Endothelial cell of umbilical vein (primary cell): ENCODE results near the gene CACNA2D1. TPM values are rescaled to one million over a fixed set of nuclear protein-coding genes. Genes with fewer than 3 reads are reported as not detected.

Experiments
- BruUV-seq: library from RNA; stranded (reverse); fragments of 400-500 nt; replicated peaks from 2 replicates; lab custom pipeline; 2021; lab: Mats Ljungman, UMichigan
- CTCF ChIA-PET: fragments of 300-600, 350-600 bp; sonication (Branson Sonifier 250); formaldehyde crosslinking; loops from one replicate; lab custom pipeline; 2021; ENCODE audit warnings: antibody characterized with exemption, inconsistent platforms; lab: Charles Lee
- POLR2A ChIA-PET: fragments of 300-600, 350-600 bp; sonication (Branson Sonifier 250); formaldehyde crosslinking; loops from one replicate; lab custom pipeline; 2021; ENCODE audit warnings: antibody characterized with exemption, inconsistent platforms; lab: Charles Lee
- DNase-seq: peaks from one replicate; pipeline ENCODE4 v3.0.0-alpha.2; 2011; ENCODE audit warnings: low read depth, low spot score
- FAIRE-seq: peaks from 2 replicates; lab custom pipeline; 2011; peaks lifted over from hg19 to GRCh38; lab: Jason Lieb, UNC
- H2AFZ ChIP-seq: 2 replicates; pipeline ENCODE4 v1.6.0; 2012; ENCODE audit warnings: low read depth, low read length, control low read depth, inconsistent platforms
- H3K27ac ChIP-seq: 2 replicates; pipeline ENCODE4 v1.5.1; 2011; ENCODE audit warnings: low read depth, mild to moderate bottlenecking, control low read depth, low read length, moderate library complexity; ENCODE audit not compliant: insufficient read depth
- H3K27me3 ChIP-seq, 2 experiments: 2 replicates each; pipeline versions ENCODE4 v1.6.0 to v1.6.1; 2011; ENCODE audit warnings: low read length in 2 of 2, mixed read lengths in 1 of 2; ENCODE audit not compliant: control insufficient read depth in 2 of 2, insufficient read depth in 2 of 2
- H3K36me3 ChIP-seq, 2 experiments: 2 replicates in 1 of 2; 3 replicates in 1 of 2; pipeline ENCODE4 v1.5.1; 2011; ENCODE audit warnings: low read length in 2 of 2, mild to moderate bottlenecking in 1 of 2, moderate library complexity in 1 of 2; ENCODE audit not compliant: control insufficient read depth in 2 of 2, insufficient read depth in 2 of 2; ENCODE audit errors: extremely low read depth in 1 of 2
- H3K4me1 ChIP-seq: 3 replicates; pipeline ENCODE4 v1.5.1; 2011; ENCODE audit warnings: mild to moderate bottlenecking, low read length; ENCODE audit not compliant: control insufficient read depth, insufficient read depth; ENCODE audit errors: extremely low read depth
- H3K4me2 ChIP-seq: 2 replicates; pipeline ENCODE4 v1.6.1; 2011; ENCODE audit warnings: low read length, control low read depth, mixed read lengths; ENCODE audit not compliant: insufficient read depth
- H3K4me3 ChIP-seq, 3 experiments: fragments of 200-600 bp in 1 of 3; sonication (generic), shearing (Covaris generic) in 1 of 3; replicated peaks in 1 of 3; 2 replicates each; pipeline ENCODE4 v1.5.1; 2011 to 2016; ENCODE audit warnings: control low read depth in 3 of 3, low read length in 3 of 3, mild to moderate bottlenecking in 2 of 3, inconsistent platforms in 1 of 3, low read depth in 1 of 3, moderate library complexity in 1 of 3; ENCODE audit not compliant: insufficient read depth in 1 of 3
- H3K79me2 ChIP-seq: 2 replicates; pipeline ENCODE4 v1.6.0; 2012; ENCODE audit warnings: low read length, inconsistent platforms; ENCODE audit not compliant: control insufficient read depth, insufficient read depth
- H3K9ac ChIP-seq: replicated peaks from 2 replicates; pipeline ENCODE3; 2011; ENCODE audit warnings: low read length, control low read depth; ENCODE audit not compliant: insufficient read depth; ENCODE audit errors: extremely low read depth
- H3K9me1 ChIP-seq: replicated peaks from 3 replicates; pipeline ENCODE4 v1.6.0; 2011; ENCODE audit warnings: mild to moderate bottlenecking, low read length; ENCODE audit not compliant: control insufficient read depth, insufficient read depth; ENCODE audit errors: extremely low read depth
- H3K9me3 ChIP-seq: replicated peaks from 2 replicates; pipeline ENCODE4 v1.5.1; 2012; ENCODE audit warnings: low read length, inconsistent platforms; ENCODE audit not compliant: control insufficient read depth, insufficient read depth
- H4K20me1 ChIP-seq: replicated peaks from 2 replicates; pipeline ENCODE3; 2011; ENCODE audit warnings: mild to moderate bottlenecking, low read length; ENCODE audit not compliant: control insufficient read depth, insufficient read depth; ENCODE audit errors: extremely low read depth
- EZH2 ChIP-seq: IDR thresholded peaks from 2 replicates; pipeline ENCODE4 v1.6.1; 2012; ENCODE audit warnings: borderline replicate concordance, low read depth, mild to moderate bottlenecking, moderate library complexity, low read length, inconsistent platforms; ENCODE audit not compliant: severe bottlenecking
- FOS ChIP-seq: IDR thresholded peaks from 2 replicates; pipeline ENCODE4 v1.6.1; 2011; ENCODE audit warnings: mild to moderate bottlenecking, low read length, moderate library complexity, borderline replicate concordance; ENCODE audit not compliant: insufficient read depth
- GATA2 ChIP-seq: IDR thresholded peaks from 2 replicates; pipeline ENCODE4 v1.7.0; 2011; ENCODE audit warnings: low read depth, mild to moderate bottlenecking, moderate library complexity, mixed read lengths, low read length; ENCODE audit not compliant: insufficient read length, insufficient read depth
- JUN ChIP-seq: IDR thresholded peaks from 2 replicates; pipeline ENCODE4 v1.6.1; 2011; ENCODE audit warnings: borderline replicate concordance, low read depth; ENCODE audit not compliant: insufficient read length, insufficient read depth
- MYC ChIP-seq: IDR thresholded peaks from one replicate; pipeline ENCODE4 v1.6.1; 2011; ENCODE audit warnings: mild to moderate bottlenecking, low read depth, low read length
- POLR2A ChIP-seq: IDR thresholded peaks from 2 replicates; pipeline ENCODE4 v1.6.1; 2012; ENCODE audit warnings: low read depth, mild to moderate bottlenecking, control low read depth, low read length
- POLR2AphosphoS5 ChIP-seq: IDR thresholded peaks from 2 replicates; pipeline ENCODE4 v1.6.1; 2012; ENCODE audit warnings: low read depth, mild to moderate bottlenecking, control low read depth, low read length, moderate library complexity; ENCODE audit not compliant: insufficient read depth
- dilution Hi-C: fragments of 300-500 bp; cut with MboI; formaldehyde crosslinking; loops from one replicate; pipeline ENCODE4 v1.15.0; 2019; ENCODE audit warnings: low sequenced_read_pairs; ENCODE audit not compliant: extremely low pct_ligation_motif_present
- intact Hi-C: fragments of 100-400 bp; cut with micrococcal nuclease; formaldehyde crosslinking; loops from one replicate; pipeline ENCODE4 v1.10.0; 2022
- polyA plus RNA-seq, 4 experiments: library from polyadenylated mRNA; depleted of rRNA in 3 of 4; stranded (reverse) in 3 of 4; unstranded in 1 of 4; fragments of >200 nt; gene quantifications; 2 replicates each; pipeline versions ENCODE4 v1.2.1 to v1.2.3, GENCODE V29; 2011 to 2012; ENCODE audit warnings: missing spikeins in 1 of 4
- total RNA-seq: library from RNA; stranded (reverse); gene quantifications from 2 replicates; pipeline ENCODE4 v1.2.3, GENCODE V29; 2021
- TF ChIP-seq, protein P1 (sequence below): IDR thresholded peaks from 2 replicates; pipeline ENCODE4 v1.6.1; 2011; ENCODE audit not compliant: insufficient read depth, insufficient read length
- TF ChIP-seq, protein P2 (sequence below), 2 donors: IDR thresholded peaks; 1 replicate in 1 of 2; 2 replicates in 1 of 2; pipeline ENCODE4 v1.5.1; 2011; ENCODE audit warnings: low read length in 2 of 2, mild to moderate bottlenecking in 2 of 2, moderate library complexity in 2 of 2, control low read depth in 1 of 2, inconsistent platforms in 1 of 2, low read depth in 1 of 2; ENCODE audit not compliant: insufficient read depth in 1 of 2; ENCODE audit errors: extremely low read depth in 1 of 2

Gene CACNA2D1
- total and polyA plus RNA-seq, 2 donors (not counting 3 experiments of a cell fraction or from before 2014, with no cell fraction given), result 4.1 to 38.6 TPM

GRCh38 chr7:82146491-82146890 lies 297.1 kb downstream of the CACNA2D1 start:
- Histone ChIP-seq H3K4me3 (no peak overlapping the region), H3K36me3 (no peaks in the 10 kb centered on the region), H3K9me1 (no peaks in the 10 kb centered on the region), H3K27me3 (no peaks in the 10 kb centered on the region), H3K4me2 (no peak overlapping the region), H3K4me1 (no peaks in the 10 kb centered on the region), H3K27ac (no peak overlapping the region), H3K79me2 (no peaks in the 10 kb centered on the region), H3K9me3 (no peaks in the 10 kb centered on the region), H4K20me1 (no peaks in the 10 kb centered on the region), H2AFZ (no peak overlapping the region), H3K9ac (no peak overlapping the region)
- DNase-seq (no peak), FAIRE-seq (no peak)
- ChIA-PET CTCF (interaction anchor here (0.9 to 1.2 kb wide), 3 partner anchors 19 to 336 kb away, joined by 3 to 4 read pairs (median 4); no protein-coding TSS in a partner anchor), POLR2A (no interaction called here)
- dilution Hi-C loops (no loop called here), intact Hi-C loops (no loop called here)
- no TSS peak for BruUV-seq
- no peak for TF ChIP-seq POLR2AphosphoS5

DNA sequence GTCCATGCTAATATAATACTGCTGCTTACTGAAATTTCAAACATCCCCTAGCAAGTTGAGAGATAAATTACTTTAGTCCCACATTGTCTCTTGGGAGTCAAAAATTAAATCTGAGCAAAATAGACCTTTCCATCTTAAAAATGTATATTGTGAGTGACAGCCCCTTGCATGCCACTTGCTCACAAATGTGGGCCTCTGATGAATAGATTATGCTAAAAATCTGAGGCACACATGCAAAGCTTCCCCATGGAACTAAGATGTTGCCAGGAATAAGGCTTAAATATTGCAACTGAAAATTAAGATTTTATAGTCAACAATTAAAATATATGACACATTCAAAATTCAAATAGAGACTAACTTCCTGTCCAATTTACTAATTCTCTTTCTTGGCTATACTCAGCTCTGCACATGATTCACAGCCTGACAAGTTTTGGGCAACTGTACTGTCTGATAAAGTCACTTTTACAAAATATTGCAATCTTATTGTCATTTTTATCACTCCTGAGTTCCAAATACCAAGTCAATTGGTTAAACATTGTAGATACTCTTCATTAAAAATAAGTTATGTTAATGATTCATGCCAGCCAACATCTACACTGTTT lies 301.2 kb downstream of the CACNA2D1 start:
- TF ChIP-seq, protein P1, sequence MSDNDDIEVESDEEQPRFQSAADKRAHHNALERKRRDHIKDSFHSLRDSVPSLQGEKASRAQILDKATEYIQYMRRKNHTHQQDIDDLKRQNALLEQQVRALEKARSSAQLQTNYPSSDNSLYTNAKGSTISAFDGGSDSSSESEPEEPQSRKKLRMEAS, result no peak
- no peak for TF ChIP-seq JUN
- no peak for TF ChIP-seq POLR2AphosphoS5
- TF ChIP-seq FOS, result no peak
- TF ChIP-seq, protein P2, sequence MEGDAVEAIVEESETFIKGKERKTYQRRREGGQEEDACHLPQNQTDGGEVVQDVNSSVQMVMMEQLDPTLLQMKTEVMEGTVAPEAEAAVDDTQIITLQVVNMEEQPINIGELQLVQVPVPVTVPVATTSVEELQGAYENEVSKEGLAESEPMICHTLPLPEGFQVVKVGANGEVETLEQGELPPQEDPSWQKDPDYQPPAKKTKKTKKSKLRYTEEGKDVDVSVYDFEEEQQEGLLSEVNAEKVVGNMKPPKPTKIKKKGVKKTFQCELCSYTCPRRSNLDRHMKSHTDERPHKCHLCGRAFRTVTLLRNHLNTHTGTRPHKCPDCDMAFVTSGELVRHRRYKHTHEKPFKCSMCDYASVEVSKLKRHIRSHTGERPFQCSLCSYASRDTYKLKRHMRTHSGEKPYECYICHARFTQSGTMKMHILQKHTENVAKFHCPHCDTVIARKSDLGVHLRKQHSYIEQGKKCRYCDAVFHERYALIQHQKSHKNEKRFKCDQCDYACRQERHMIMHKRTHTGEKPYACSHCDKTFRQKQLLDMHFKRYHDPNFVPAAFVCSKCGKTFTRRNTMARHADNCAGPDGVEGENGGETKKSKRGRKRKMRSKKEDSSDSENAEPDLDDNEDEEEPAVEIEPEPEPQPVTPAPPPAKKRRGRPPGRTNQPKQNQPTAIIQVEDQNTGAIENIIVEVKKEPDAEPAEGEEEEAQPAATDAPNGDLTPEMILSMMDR (IDR thresholded peaks at IDR 0.05; ENCODE audit: extremely low read depth in 1 of 2, insufficient read depth in 1 of 2, low read depth in 1 of 2, low read length in 2 of 2), result no peak
- TF ChIP-seq POLR2A, result no peak
- TF ChIP-seq MYC, result no peak
- TF ChIP-seq GATA2, result no peak
- TF ChIP-seq EZH2, result no peak
- dilution Hi-C loops, result no loop called here

More for the DNA sequence above, 301.2 kb downstream of the CACNA2D1 start:
- no peaks in the 10 kb centered on the region for H3K79me2 ChIP-seq
- H3K4me1 ChIP-seq, result no peaks in the 10 kb centered on the region
- no peak overlapping the region for H3K9ac ChIP-seq
- no peaks in the 10 kb centered on the region for H3K9me3 ChIP-seq
- intact Hi-C loops, result no loop called here
- no peak overlapping the region for H3K4me2 ChIP-seq
- POLR2A ChIA-PET, result no interaction called here
- H3K27ac ChIP-seq, result no peak overlapping the region
- H3K4me3 ChIP-seq, result no peak overlapping the region
- no peaks in the 10 kb centered on the region for H3K9me1 ChIP-seq
- H3K27me3 ChIP-seq, result no peaks in the 10 kb centered on the region
- no peak for DNase-seq
- H2AFZ ChIP-seq, result no peak overlapping the region
- no TSS peak for BruUV-seq
- CTCF ChIA-PET, result interaction anchor here (1.7 kb wide), 1 partner anchor 20 kb away, joined by 4 read pairs; no protein-coding TSS in a partner anchor
- H3K36me3 ChIP-seq, result no peaks in the 10 kb centered on the region
- no peak for FAIRE-seq
- no peaks in the 10 kb centered on the region for H4K20me1 ChIP-seq
